OCI-M2 (cell line): ENCODE data around the gene SLFN12L.
"Not testable (repeated sequence)": the region's sequence is repeated elsewhere in the genome, so short reads cannot be mapped to it uniquely, and the experiment has no call there.

Experiments
- DNase-seq: peaks from one replicate; lab custom pipeline; 2025; ENCODE audit not compliant: unreplicated experiment; lab: John Stamatoyannopoulos, UW

Gene SLFN12L

GRCh38 chr17:35537601-35538141 is at the start of gene SLFN12L:
TSS of gene SLFN12L (minus strand) at chr17:35537678. CDS start at chr17:35522364, 15,314 bp downstream.
- DNase-seq, result no peak

GRCh38 chr17:35586569-35587073 is 49.1 kb upstream of the SLFN12L start:
- DNase-seq, result no peak

GRCh38 chr17:35584061-35584460 is 46.6 kb upstream of the SLFN12L start:
- DNase-seq, result no peak

GRCh38 chr17:35578929-35579432 is 41.5 kb upstream of the SLFN12L start:
- no peak for DNase-seq

GRCh38 chr17:35578197-35578928 is 40.9 kb upstream of the SLFN12L start, which contains the start of gene PEX12:
TSS of gene PEX12 (minus strand) at chr17:35578571. CDS start at chr17:35578021, 550 bp downstream.
- peak; percentile 33 for DNase-seq

- DNase-seq, result no peak
These were observed 40.3 kb upstream of the SLFN12L start for GRCh38 chr17:35577830-35578196.

GRCh38 chr17:35575759-35576158 is 38.3 kb upstream of the SLFN12L start:
- DNase-seq, result no peak

GRCh38 chr17:35569405-35569804 is 31.9 kb upstream of the SLFN12L start:
- DNase-seq, result no peak

- DNase-seq, result no peak
These were observed 31.1 kb upstream of the SLFN12L start for GRCh38 chr17:35568561-35568960.

- DNase-seq, result no peak
These were observed 29.5 kb upstream of the SLFN12L start for GRCh38 chr17:35566968-35567367.

- not testable (repeated sequence) for DNase-seq
These were observed 25.7 kb upstream of the SLFN12L start for GRCh38 chr17:35563181-35563580.

GRCh38 chr17:35560703-35561102 is 23.2 kb upstream of the SLFN12L start, which contains the start of gene SLFN14:
TSS of gene SLFN14 (minus strand) at chr17:35560819. CDS start at chr17:35558062, 2,757 bp downstream.
- peak; percentile 49 for DNase-seq

GRCh38 chr17:35559495-35560210 is 22.2 kb upstream of the SLFN12L start:
- DNase-seq, result no peak

- DNase-seq, result no peak
These were observed 19.9 kb upstream of the SLFN12L start for GRCh38 chr17:35557353-35557752.

- no peak for DNase-seq
These were observed 18.2 kb upstream of the SLFN12L start for GRCh38 chr17:35555691-35556090.

- DNase-seq, result no peak
These were observed 17.2 kb upstream of the SLFN12L start for GRCh38 chr17:35554668-35555067.

GRCh38 chr17:35553310-35553709 is 15.8 kb upstream of the SLFN12L start:
- DNase-seq, result no peak

GRCh38 chr17:35548978-35549377 is 11.5 kb upstream of the SLFN12L start:
- DNase-seq, result no peak

GRCh38 chr17:35548208-35548810 is 10.8 kb upstream of the SLFN12L start:
- no peak for DNase-seq

GRCh38 chr17:35546487-35546886 is 9.0 kb upstream of the SLFN12L start:
- DNase-seq, result no peak

GRCh38 chr17:35545150-35545549 is 7.7 kb upstream of the SLFN12L start:
- DNase-seq, result no peak
